Right cardiac atrium (tissue), 5 donors: ENCODE results near the gene HAUS5. TPM values are rescaled to one million over a fixed set of nuclear protein-coding genes. Genes with fewer than 3 reads are reported as not detected.
"Not testable (repeated sequence)": the region's sequence is repeated elsewhere in the genome, so short reads cannot be mapped to it uniquely, and the experiment has no call there.

Experiments used
- ATAC-seq, 2 donors: fragments of 200-7000 bp; cut with Tn5 transposase; one replicate each; pipeline versions ENCODE4 v1.8.0 to v1.9.1; 2020; ENCODE audit warnings: moderate library complexity in 2 of 2, mild to moderate bottlenecking in 1 of 2
- DNase-seq, 3 donors: peaks; one replicate each; pipeline ENCODE4 v3.0.0-alpha.2; 2020
- H3K27ac ChIP-seq: one replicate; pipeline ENCODE4 v1.5.1; 2013; ENCODE audit warnings: mild to moderate bottlenecking, low read length, control low read depth, moderate library complexity
- H3K27me3 ChIP-seq: one replicate; pipeline ENCODE4 v1.6.1; 2013; ENCODE audit not compliant: control insufficient read depth, insufficient read depth
- H3K4me1 ChIP-seq: one replicate; pipeline ENCODE4 v1.6.1; 2013; ENCODE audit warnings: low read length; ENCODE audit not compliant: control insufficient read depth, insufficient read depth
- H3K4me3 ChIP-seq: one replicate; pipeline ENCODE4 v1.5.1; 2013; ENCODE audit warnings: low read length, control low read depth
- H3K9me3 ChIP-seq: one replicate; pipeline ENCODE4 v1.6.1; 2013; ENCODE audit warnings: low read length; ENCODE audit not compliant: control insufficient read depth
- WGBS: extraction: QIAGEN DNeasy Blood & Tissue Kit; methylation state at CpG from one replicate; pipeline ENCODE4 v1.1.7; 2013; 5-methylcytosine and 5-hydroxymethylcytosine counted together
- intact Hi-C, 4 donors: fragments of 100-400 bp; cut with DNase I; formaldehyde crosslinking; loops; one replicate each; pipeline versions ENCODE4 v1.11.0 to v1.14.0; 2022 to 2023
- polyA plus RNA-seq: library from polyadenylated mRNA; stranded (reverse); fragments of 200-250 nt; gene quantifications from one replicate; pipeline ENCODE4 v1.2.3, GENCODE V29; 2013
- total RNA-seq, 4 donors: library from RNA; stranded (reverse); fragmentation: NEBNext Ultra II Directional; extraction: Animal tissue kit (Norgen Biotek cat#: 25700); gene quantifications; one replicate each; pipeline ENCODE4 v1.2.1, GENCODE V29; 2021
- donor health status: healthy with polysubstance abuse.
- donor health status: DM: no; HTN: yes; CAD: no.
- donor health status: DM: no; HTN: no; CAD: no.
- donor health status: DM: no; HTN: yes; CAD: no; lungs with severe emphysema.
- donor health status: DM: yes; HTN: yes; CAD: no.

HAUS5 gene
- total and polyA plus RNA-seq, 5 donors: 3.1 to 5.6 (median 4.8) TPM

GRCh38 chr19:35585848-35586247, 26.7 kb upstream of the HAUS5 start, which contains the start of gene PMIS2:
PMIS2 (plus strand) TSS chr19:35586173; CDS start chr19:35586260, 87 bp downstream.
- DNase-seq: peak in 1 of 3 donors; percentile 53
- Histone ChIP-seq H3K4me1 (no peaks in the 10 kb centered on the region), H3K27ac (no peak within 1 kb of the TSS), H3K27me3 (no peaks in the 10 kb centered on the region), H3K9me3 (no peaks in the 10 kb centered on the region), H3K4me3 (no peak within 1 kb of the TSS)
- intact Hi-C loops: loop anchor here in 1 of 4 donors (10.0 kb wide), 1 partner anchor 71 kb away; the partner anchor contains the start of gene DMKN
- peak in 1 of 2 donors; percentile 44 for ATAC-seq
- WGBS: 51% methylated on average over 16 of the region's 16 CpGs

- Histone ChIP-seq H3K4me1 (no peaks in the 10 kb centered on the region), H3K4me3 (no peak overlapping the region), H3K9me3 (no peaks in the 10 kb centered on the region), H3K27ac (no peak overlapping the region), H3K27me3 (no peaks in the 10 kb centered on the region)
- 49% methylated on average over 1 of the region's 1 CpG for WGBS
- ATAC-seq (no peak), DNase-seq (no peak)
- intact Hi-C loops: loop anchor here in 1 of 4 donors (10.0 kb wide), 1 partner anchor 73 kb away; the partner anchor contains the start of gene DMKN
These were observed 25.2 kb upstream of the HAUS5 start for GRCh38 chr19:35587321-35587720.

GRCh38 chr19:35590875-35591274, 21.7 kb upstream of the HAUS5 start:
- intact Hi-C loops: no loop called here
- H3K4me3 ChIP-seq: no peak overlapping the region
- no peak for DNase-seq
- H3K27ac ChIP-seq: no peak overlapping the region
- WGBS: 84% methylated on average over 3 of the region's 3 CpGs
- H3K27me3 ChIP-seq: no peaks in the 10 kb centered on the region
- ATAC-seq: no peak
- H3K9me3 ChIP-seq: no peaks in the 10 kb centered on the region
- no peaks in the 10 kb centered on the region for H3K4me1 ChIP-seq

GRCh38 chr19:35592226-35592625, 20.3 kb upstream of the HAUS5 start:
- ATAC-seq (no peak), DNase-seq (no peak)
- 24% methylated on average over 8 of the region's 8 CpGs for WGBS
- intact Hi-C loops: no loop called here
- Histone ChIP-seq H3K4me1 (no peaks in the 10 kb centered on the region), H3K27ac (no peak overlapping the region), H3K27me3 (no peaks in the 10 kb centered on the region), H3K4me3 (no peak overlapping the region), H3K9me3 (no peaks in the 10 kb centered on the region)

- H3K9me3 ChIP-seq, H3K4me3 ChIP-seq, H3K4me1 ChIP-seq, H3K27me3 ChIP-seq, ATAC-seq, DNase-seq, H3K27ac ChIP-seq, intact Hi-C loops: not testable (repeated sequence)
- 78% methylated on average over 3 of the region's 3 CpGs for WGBS
These were observed 17.5 kb upstream of the HAUS5 start for GRCh38 chr19:35595026-35595425.

GRCh38 chr19:35595928-35596327, 16.6 kb upstream of the HAUS5 start:
- intact Hi-C loops: no loop called here
- no peak for ATAC-seq
- Histone ChIP-seq H3K27me3 (no peaks in the 10 kb centered on the region), H3K4me1 (no peaks in the 10 kb centered on the region), H3K27ac (no peak overlapping the region), H3K9me3 (no peaks in the 10 kb centered on the region), H3K4me3 (no peak overlapping the region)
- WGBS: 88% methylated on average over 1 of the region's 1 CpG
- no peak for DNase-seq

- Histone ChIP-seq H3K9me3 (no peaks in the 10 kb centered on the region), H3K27ac (no peak overlapping the region), H3K4me3 (no peak overlapping the region), H3K4me1 (no peaks in the 10 kb centered on the region), H3K27me3 (no peaks in the 10 kb centered on the region)
- no peak for ATAC-seq
- DNase-seq: no peak
- WGBS: 58% methylated on average over 4 of the region's 4 CpGs
- intact Hi-C loops: no loop called here
These were observed 16.1 kb upstream of the HAUS5 start for GRCh38 chr19:35596366-35596999.

- H3K4me1 ChIP-seq: no peaks in the 10 kb centered on the region
- WGBS: 90% methylated on average over 3 of the region's 3 CpGs
- intact Hi-C loops: no loop called here
- no peak for ATAC-seq
- no peak for DNase-seq
- H3K27me3 ChIP-seq: no peaks in the 10 kb centered on the region
- H3K9me3 ChIP-seq: no peaks in the 10 kb centered on the region
- no peak overlapping the region for H3K4me3 ChIP-seq
- no peak overlapping the region for H3K27ac ChIP-seq
These were observed 10.6 kb upstream of the HAUS5 start for GRCh38 chr19:35601971-35602370.

- H3K9me3 ChIP-seq, intact Hi-C loops, H3K27me3 ChIP-seq, ATAC-seq, DNase-seq, H3K27ac ChIP-seq, H3K4me3 ChIP-seq, H3K4me1 ChIP-seq: not testable (repeated sequence)
- 88% methylated on average over 4 of the region's 4 CpGs for WGBS
These were observed 8.1 kb upstream of the HAUS5 start for GRCh38 chr19:35604436-35604835.

- H3K4me1 ChIP-seq, DNase-seq, intact Hi-C loops, H3K27me3 ChIP-seq, H3K9me3 ChIP-seq, H3K27ac ChIP-seq, ATAC-seq, H3K4me3 ChIP-seq: not testable (repeated sequence)
- 85% methylated on average over 8 of the region's 8 CpGs for WGBS
These were observed 5.4 kb upstream of the HAUS5 start for GRCh38 chr19:35607170-35607569.

GRCh38 chr19:35607661-35608060, 4.9 kb upstream of the HAUS5 start:
- Histone ChIP-seq H3K27ac (no peak overlapping the region), H3K4me1 (no peaks in the 10 kb centered on the region), H3K4me3 (no peak overlapping the region), H3K27me3 (no peaks in the 10 kb centered on the region), H3K9me3 (no peaks in the 10 kb centered on the region)
- no peak for ATAC-seq
- intact Hi-C loops: no loop called here
- DNase-seq: no peak
- WGBS: 79% methylated on average over 3 of the region's 3 CpGs

- Histone ChIP-seq H3K27me3 (no peaks in the 10 kb centered on the region), H3K9me3 (no peaks in the 10 kb centered on the region), H3K27ac (no peak overlapping the region), H3K4me3 (no peak overlapping the region), H3K4me1 (peaks cover 2% of the 10 kb centered on the region)
- no peak for ATAC-seq
- DNase-seq: no peak
- intact Hi-C loops: no loop called here
- WGBS: 74% methylated on average over 2 of the region's 2 CpGs
These were observed 4.3 kb upstream of the HAUS5 start for GRCh38 chr19:35608251-35608650.
